Renal pelvis (tissue), 12 donors: ENCODE measurements around the gene KCNN3. TPM values are rescaled to one million over a fixed set of nuclear protein-coding genes. Genes with fewer than 3 reads are reported as not detected.
A peak's percentile ranks its signal among the peaks of the same experiment; 100 is the strongest.
"Not testable (repeated sequence)": the region's sequence is repeated elsewhere in the genome, so short reads cannot be mapped to it uniquely, and the experiment has no call there.

Experiments used
- DNase-seq: peaks from one replicate; pipeline ENCODE4 v3.0.0-alpha.2; 2013
- long read RNA-seq, 16 experiments: transcript quantifications; one replicate each; lab custom pipeline, GENCODE V29; 2026
- polyA plus RNA-seq, 3 donors: library from polyadenylated mRNA; unstranded; fragments of 120-200 nt; gene quantifications; one replicate each; pipeline ENCODE4 v1.2.1, GENCODE V29; 2013; ENCODE audit not compliant: insufficient read length in 3 of 3

KCNN3 gene
- 1 to 10 TPM; 2.2 to 2.6 (median 2.3) TPM for polyA plus RNA-seq
- long read RNA-seq, donor 1 = 0 reads
- long read RNA-seq, donor 2 = 0 reads
- long read RNA-seq, donor 3, full-length matches to known transcripts = 2 of 2 reads
- long read RNA-seq, donor 3, partial matches to known transcripts = 0 of 2 reads
- long read RNA-seq, donor 3, other reads (novel, unspliced or antisense) = 0 of 2 reads
- long read RNA-seq, donor 4, full-length matches to known transcripts = 1 of 1 reads
- long read RNA-seq, donor 4, partial matches to known transcripts = 0 of 1 reads
- long read RNA-seq, donor 4, other reads (novel, unspliced or antisense) = 0 of 1 reads
- long read RNA-seq, donor 5 = 0 reads
- long read RNA-seq, donor 6 = 0 reads
- long read RNA-seq, donor 7 = 0 reads
- long read RNA-seq, donor 8 = 0 reads
- long read RNA-seq, donor 9 = 0 reads
- long read RNA-seq, donor 10 = 0 reads
- long read RNA-seq, donor 11 = 0 reads
- long read RNA-seq, donor 12 = 0 reads
- long read RNA-seq, donor 13 = 0 reads
- long read RNA-seq, donor 14 = 0 reads
- long read RNA-seq, donor 15 = 0 reads
- long read RNA-seq, donor 16, full-length matches to known transcripts = 1 of 1 reads
- long read RNA-seq, donor 16, partial matches to known transcripts = 0 of 1 reads
- long read RNA-seq, donor 16, other reads (novel, unspliced or antisense) = 0 of 1 reads

DNA sequence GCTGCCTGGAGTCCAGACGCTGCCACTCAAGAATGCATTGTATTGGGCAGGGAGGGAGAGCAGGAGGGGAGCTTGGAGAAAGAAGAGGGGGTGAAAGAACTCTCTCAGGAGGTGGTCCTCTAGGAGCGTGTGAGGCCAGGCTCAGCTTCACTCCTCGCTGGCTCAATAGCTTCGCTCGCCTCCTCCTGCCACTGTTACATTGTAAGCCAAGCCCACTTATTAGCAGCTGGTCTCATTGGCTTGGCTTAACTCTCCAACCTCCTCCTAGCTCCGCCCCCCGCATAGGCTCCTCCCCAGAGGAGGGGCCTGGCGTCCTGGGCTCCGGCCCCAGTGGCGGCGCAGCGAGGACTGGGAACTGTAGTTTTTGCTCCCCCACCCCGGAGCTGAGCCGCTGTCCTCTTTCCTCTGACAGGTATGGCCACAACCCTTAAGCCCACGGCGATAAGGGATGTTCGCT lies at the start of gene KCNN3:
Gene KCNN3 (minus strand): TSS at position 167 of the 457 bp plus-strand sequence. CDS start 317 bp downstream, outside the sequence.
- peak; percentile 95 for DNase-seq

DNA sequence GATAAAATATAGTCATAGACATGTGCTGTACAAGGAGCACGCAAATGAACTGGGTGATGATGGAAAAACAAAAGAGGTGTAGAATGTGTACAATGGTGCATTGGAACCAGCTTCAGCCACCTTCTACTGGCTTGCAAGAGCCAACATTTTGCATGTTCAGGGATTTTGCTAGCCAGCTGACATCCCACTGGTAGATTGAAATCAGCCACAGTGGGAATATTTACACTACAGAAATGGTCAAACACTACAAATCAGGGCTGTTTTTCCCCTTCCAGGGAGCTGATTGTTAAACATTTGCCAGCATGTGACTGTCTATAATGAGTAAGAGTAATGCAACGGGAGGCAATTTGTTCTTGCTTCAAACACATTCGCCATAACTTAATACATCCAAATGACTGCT lies 43.2 kb upstream of the KCNN3 start:
- no peak for DNase-seq

DNA sequence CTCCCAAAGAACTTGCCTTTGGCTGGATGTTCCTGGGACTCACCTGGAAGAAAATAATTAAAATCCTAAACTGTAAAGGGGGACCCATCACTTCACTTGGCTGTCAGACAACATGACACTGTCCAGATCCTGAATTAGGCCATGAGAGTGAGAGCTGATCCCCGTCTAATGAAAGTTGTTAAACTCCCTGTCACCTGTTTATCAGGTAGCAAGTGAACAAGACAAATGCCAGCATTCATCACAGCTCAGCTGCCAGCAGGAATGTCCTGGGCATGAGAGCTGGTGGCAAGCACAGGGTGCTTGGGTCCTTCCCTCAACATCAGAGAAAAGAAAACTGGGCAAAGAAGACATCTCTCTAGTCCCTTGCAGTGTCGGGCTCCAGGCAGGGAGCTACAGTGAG lies 42.7 kb upstream of the KCNN3 start:
- no peak for DNase-seq

DNA sequence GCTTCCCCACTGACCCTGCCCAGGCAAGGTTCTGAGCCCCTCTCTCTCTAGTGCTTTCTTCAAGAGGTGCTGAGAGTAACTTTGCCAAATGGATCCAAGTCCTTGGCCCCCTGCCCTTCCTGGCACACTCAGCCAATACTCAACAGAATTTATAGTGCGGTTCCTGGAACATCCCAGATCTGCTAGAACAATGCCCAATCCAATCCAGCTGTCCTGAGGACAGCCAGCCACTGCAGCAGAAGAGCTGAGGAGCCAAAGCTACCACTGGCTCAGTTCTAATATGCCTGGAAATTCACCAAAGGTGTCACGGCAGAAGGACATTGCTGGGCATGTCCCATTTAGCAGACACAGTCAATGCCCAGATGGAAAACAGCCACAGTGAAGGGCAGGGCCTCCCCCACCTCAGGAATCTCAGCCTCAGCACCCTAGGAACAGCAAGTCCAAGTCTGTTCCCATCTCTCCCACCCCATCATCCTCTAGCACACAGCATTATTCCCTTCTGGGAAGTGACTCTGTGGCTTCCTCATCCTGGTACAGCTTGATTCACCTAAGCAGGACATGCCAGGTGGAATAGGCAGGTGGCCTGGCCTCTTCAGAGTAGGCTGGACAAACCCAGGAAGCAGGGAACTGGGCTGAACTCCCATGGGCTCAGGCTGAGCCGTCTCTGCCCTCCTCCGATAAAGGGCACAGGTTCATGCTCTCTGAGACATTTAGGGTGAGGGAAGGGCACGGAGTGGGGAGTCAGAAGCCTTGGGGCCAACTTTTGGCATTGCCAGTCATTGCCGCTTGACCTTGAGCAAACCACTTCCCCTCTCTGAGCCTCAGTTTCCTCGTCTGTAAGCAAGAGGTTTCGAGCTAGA lies 41.8 kb upstream of the KCNN3 start:
- no peak for DNase-seq

DNA sequence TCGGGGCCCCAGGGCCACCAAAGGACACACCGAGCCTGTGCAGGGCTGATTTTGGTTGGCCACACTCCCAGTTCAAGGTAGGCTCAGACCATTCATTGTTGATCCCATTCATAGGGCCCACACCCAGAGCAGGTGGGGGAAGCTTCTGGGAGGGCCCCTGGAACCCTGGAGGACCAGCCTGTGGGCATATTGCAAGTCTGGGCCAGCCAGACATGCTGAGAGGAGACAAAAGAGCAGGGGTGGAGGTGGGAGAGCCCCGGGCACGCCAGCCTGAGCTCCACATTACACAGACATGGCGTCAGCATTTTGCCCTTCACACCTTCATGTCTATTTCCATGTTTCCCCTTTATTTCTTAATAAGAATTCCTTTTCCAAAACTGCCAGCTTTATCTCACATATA lies 40.8 kb upstream of the KCNN3 start:
- no peak for DNase-seq

DNA sequence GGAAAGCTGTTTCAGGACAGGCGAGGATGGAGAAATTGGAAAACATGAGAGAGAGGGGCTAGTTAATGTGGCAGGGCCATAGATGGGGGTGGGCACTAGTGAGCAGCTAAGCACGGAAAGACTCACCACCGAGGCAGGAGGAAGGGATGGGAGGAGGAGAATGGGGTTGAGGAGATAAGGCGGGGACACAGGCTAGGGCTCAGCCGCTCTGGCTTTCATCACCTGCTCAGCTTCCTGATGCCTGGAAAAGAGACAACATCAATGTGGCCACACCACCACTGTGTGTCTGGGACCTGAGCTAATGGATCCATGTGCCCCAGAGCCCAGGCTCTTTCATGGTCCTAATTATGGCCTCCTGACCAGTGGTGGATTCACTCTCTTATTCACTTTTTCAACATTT lies 38.9 kb upstream of the KCNN3 start:
- no peak for DNase-seq

DNA sequence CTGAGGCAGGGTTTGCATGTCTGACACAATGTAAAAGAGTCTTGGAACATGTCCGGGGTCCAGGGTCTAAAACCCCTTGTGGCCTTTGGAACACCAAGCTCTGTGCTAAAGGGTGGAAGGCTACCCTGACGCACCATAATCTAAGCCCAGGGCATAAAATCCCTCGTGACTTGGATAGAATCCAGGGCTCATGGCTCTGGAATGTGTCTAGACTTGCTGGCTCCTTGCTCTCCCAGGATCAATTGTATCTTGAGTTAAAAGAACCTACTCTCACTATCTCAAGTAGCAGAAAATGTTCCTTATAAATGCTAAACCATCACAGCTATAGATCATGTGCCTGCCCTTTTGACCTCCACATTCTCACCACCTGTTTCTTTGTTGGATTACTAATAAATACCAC lies 38.0 kb upstream of the KCNN3 start:
- DNase-seq = not testable (repeated sequence)

DNA sequence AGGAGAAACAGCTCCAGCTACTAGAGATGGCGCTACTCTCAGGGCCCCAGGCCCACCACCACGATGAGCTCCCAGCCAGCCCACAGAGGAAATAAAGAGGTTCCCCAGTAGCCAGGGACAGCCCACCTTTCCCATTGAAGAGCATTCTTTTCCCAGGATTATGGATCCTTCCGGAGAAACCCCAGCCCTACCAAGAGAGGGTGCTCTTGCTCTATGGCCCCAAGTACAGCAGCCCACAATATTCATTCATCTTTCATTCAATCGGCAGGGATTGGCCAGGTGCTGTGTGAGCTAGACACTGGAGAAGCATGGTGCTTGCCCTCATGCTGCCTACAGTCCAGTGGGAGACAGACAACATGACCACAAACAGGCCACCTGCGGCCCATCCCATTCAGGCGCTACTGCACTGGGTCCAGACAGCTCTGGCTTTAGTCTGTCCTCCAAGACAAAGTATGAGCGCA lies 36.6 kb upstream of the KCNN3 start:
- DNase-seq = no peak

DNA sequence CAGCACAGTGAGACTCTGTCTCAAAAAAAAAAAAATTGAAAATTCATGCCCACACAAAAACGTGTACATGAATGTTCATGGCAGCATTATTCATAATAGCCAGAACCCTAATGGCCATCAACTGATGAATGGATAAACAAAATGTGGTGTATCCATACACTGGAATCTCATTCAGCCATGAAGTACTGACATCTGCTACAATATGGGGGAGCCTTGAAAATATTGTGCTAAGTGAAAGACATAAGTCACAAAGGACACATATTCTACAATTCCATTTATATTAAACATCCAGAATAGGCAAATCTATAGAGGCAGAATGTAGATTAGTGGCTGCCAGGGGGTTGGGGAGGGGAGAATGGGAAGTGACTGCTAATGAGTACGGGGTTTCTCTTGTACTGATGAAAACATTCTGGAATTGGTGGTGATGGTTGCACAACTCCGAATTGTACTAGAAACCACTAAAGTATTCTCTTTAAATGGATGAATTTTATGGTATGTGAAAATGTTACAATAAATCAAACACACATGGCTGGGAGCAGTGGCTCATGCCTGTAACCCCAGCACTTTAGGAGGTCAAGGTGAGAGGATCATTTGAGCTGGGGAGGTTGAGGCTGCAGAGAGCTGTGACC lies 33.0 kb upstream of the KCNN3 start:
- DNase-seq = no peak

DNA sequence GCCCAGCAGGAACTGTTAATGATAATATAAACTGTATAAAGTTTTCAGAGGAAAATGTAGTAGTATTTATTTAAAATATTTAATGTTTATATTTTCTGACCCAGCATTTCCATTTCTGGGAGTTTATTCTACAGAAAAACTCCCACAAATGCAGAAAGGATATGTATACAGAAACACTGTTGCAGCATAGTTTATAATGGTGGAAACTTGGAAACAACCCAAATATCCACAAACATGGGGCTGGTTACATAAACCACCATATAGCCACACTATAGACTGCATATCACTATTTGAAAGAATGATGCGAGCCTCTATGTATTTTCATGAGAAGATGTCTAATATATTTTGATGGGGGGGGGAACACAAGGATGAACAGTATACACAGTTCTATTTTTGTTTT lies 31.5 kb upstream of the KCNN3 start:
- DNase-seq = no peak

DNA sequence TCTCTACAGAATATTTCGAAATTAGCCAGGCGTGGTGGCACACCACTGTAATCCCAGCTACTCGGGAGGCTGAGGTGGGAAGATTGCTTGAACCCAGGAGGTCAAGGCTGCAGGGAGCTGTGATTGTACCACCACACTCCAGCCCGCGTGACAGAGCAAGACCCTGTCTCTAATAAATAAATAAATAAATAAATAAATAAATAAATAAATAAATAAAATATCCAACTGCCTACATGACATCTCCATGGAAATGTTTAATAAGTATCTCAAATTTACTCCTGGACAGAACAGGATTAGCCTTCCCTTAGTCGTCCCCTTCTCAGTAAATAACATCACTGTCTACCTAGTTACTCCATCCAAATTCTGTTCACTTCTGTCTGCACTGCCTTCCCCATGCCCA lies 29.0 kb upstream of the KCNN3 start:
- no peak for DNase-seq

DNA sequence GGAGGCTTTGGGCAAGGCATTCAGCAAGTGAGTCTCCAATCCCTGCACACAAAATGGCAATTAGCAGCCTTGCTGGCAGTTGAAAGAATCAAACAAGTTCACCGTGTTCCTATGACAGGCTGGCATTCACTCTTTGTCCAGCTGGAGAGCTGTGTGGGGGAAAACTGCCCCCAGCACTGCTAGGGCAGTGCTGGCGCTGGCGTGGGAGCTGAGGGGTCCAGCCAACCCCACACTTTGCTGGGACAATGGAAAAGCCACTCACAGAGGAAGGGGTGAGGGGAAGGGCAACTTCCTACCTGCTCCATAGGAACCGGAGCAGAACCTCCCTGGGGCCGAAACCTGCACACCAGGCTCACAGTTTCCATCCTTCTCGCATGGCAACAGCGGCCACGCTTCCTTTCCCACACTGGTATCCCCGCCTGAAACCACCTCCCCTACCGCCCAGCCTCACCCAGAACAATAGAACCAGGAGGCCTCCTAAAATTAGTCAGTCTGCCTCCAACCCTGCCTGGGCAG lies 26.7 kb upstream of the KCNN3 start:
- DNase-seq = no peak

DNA sequence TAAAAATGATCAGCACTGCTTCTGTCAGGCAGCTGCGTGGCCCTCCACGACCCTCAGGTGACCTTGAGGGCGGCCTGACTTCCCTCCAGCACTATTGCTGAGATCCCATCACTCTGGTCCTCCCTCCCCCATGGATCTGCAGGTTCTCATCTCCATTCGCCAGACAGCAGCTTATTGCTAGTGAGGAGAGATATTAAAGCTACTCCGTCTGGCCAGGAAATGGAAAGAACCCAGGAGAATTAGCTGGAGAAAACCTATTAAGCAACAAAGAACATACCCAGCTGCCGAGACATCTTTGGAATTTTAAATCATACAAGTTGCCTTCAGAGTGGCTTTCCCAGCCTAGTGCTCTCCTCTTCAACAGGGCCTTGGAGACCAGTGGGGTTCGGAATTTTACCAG lies 25.7 kb upstream of the KCNN3 start:
- no peak for DNase-seq

DNA sequence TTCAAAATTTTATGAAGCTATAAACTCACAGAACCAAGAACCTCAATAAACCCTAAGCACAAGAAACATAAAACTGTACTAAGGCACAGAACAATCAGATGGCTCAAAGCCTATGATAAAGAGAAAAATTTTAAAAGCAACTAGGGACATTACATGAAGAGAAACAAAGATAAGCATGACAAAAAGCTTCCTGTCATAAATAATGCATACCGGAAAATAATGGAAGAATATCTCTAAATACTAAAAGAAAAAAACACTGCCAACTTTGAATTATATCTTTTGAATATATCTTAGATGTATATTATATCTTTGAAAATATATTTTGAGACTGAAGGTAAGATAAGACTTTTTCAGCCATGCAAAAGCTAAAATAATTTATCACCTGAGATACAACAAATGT lies 21.4 kb upstream of the KCNN3 start:
- DNase-seq = no peak

DNA sequence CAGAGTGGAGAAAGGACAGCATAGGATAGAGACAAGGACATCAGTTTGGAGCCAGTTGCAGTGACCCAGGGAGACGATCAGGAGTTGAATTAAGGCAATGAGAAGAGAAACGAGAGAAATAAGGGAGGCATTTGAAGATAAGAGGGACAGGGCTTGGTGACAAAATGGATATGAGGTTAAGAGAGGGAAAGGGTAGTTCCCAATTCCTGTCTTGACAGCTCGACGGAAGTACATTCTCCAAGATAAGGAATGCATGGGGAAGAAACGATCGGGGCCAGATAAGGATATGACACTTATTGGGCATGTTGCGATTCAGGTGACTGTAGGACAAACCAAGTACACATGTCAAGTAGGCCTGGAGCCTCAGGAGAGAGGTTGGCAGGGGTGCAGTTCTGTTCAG lies 18.7 kb upstream of the KCNN3 start:
- no peak for DNase-seq

DNA sequence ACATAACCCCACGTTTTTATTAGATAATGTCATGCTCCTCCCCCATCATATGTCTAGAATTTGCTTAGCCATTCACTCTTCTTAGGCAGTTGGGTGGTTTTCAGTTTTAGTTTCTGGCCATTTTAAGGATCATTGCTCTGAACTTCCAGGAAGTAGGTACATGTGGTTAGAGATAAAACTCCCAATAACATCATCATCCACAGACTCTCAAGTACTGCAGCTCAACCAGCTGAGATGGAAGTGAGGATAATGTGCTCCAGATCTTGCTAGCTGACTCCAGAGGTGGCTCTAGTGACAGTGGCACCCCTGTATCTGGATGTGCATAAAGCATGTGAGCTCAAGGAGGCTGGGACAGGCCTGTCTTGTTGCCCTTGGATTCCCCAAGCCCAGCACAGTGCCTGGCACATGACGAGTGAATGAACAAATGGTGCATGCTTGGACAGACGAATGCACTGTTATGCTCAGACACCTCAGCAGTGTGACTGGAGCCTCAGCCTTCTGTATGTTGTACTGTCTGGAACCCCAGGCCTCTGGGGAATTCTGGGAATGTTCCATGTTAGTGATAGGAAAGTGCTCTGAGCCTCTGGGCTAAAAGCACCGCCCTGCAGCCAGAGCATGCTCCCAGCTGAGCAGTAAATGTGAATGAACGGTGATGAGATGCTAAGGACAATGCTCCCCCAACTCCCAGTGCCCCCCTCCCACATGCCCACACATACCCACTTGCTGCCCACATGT lies 16.4 kb upstream of the KCNN3 start:
- no peak for DNase-seq

DNA sequence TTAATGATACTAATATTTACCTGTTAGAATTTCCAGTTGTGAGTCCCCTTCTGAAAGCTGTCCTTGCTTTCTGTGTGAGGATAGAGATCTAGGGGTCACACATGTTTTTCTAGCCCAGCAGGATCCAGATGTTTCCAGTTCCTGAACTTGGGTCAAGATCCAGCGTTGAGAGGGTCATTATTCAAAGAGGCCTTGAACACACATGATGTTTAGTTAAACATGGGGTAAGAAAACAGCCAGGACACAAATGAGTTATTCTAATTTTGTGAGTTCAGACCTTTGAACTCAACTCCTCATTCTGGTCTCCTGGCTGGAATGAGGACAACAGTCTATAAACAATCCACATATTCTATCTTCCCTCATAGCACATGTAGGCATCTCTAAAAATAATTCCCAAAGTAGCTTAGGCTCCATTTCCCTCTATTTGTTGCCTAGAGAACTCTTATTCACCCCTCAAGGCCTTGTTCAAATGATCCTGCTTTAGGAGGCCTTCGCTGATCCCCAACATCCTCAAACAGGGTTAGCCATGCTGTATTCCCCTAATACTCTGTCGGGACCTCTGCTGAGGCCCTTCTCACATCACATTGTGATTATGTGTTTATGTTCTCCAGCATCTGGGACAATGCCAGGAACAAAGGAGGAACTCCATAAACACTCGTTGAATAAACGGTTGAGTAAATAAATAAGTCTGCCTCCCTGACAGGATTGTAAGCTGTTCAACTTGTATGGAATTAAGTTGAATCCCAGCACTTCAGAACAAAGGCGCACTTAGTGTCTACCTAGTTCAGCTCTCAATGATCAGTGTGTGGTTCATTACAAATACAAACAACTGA lies 15.0 kb upstream of the KCNN3 start:
- DNase-seq = no peak

DNA sequence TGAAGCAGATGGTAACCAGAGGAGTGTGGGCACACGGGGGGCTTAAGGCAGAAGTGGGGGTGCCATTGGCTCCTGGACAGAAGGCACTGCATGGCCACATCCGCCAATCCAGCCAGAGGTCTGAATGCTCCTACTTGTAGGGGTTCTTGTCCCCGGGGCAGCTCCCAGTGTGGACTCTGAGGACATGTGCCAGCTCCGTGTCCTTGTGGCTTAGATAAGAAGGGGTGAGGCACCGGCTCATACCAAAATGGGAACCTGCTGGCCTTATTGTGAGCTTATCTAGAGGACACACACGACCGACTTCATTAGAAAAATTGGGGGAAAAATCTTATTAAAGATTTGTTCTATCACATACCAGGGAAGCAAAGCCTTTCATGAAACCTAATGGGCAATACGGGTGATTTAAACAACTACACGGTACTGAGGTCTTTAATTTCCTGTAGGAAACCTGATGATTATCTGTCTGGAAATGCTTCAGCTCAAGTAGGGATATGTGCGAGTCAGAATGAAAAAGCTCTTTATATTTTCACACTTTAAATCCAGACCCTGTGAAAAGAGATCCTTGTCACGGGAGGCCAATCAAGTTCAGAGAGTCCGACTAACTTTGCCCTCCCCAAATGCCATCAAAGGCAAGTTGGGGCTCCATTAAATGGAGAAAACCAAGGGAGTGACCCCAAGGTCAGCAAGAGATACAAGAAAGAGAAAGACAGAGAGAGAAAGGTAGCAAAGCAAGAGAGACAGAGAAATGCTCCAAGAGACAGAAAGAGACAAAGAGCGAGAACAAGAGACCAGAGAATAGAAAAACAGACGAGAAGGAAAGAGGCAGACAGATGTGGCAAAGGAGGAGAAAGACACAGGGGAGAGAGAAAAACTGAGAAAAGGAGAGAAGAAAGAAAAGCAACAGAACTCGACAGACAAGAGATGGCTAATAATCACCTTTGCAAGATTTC lies 14.1 kb upstream of the KCNN3 start:
- no peak for DNase-seq
